A549 treated with Hydrocortisone at 1 μM for 4 hours (cell line): Measurements from ENCODE around the gene CIAO3. TPM values are rescaled to one million over a fixed set of nuclear protein-coding genes. Genes with fewer than 3 reads are reported as not detected.

Experiments
- total RNA-seq: library from RNA; stranded (reverse); fragments of 200-300 nt; extraction: Qiagen RNA extraction; gene quantifications from 5 replicates; pipeline ENCODE4 v1.2.3, GENCODE V29; 2022

CIAO3 gene
- total RNA-seq, result 25.8 to 31.1 TPM (median 27.7 TPM) in 5 replicates

DNA sequence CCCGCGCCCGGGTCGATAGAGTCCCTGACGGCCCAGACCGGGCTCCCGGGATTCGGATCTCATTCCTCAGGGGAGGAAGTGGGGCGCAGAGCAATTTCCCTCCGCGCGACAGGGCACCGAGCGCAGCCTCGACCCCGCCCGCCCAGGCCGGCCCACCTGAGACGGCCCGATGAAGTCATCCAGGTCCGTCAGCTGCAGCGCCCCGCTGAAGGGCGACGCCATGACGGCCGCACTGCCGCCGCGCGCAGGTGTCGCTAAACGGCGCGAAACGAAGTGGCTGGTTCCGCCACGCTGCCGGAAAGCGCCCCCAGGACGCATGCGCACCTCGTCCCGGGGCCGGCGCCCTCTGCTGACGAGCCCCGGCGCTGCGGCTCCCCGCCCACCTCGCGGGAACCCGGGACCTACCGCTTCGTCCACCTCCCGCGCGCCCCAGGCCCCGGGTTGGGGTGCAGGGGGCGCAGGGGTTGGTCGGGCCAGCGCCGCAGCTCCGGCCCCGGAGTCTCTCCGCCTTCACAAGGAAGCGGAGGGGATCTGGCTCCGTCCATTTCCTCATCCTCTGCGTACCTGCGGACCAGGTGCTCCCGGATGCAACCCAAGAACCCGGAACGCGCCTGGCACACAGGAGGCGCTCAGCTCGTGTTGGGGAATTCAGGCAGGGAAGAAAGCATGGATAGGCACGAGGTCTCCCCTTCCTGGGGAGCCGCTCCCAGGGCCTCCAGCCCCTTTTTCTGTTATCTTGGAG, at the start of gene CIAO3:
TSS of gene CIAO3 (minus strand) at position 234 of the 742 bp plus-strand sequence. CDS start at position 222, 12 bp downstream.

DNA sequence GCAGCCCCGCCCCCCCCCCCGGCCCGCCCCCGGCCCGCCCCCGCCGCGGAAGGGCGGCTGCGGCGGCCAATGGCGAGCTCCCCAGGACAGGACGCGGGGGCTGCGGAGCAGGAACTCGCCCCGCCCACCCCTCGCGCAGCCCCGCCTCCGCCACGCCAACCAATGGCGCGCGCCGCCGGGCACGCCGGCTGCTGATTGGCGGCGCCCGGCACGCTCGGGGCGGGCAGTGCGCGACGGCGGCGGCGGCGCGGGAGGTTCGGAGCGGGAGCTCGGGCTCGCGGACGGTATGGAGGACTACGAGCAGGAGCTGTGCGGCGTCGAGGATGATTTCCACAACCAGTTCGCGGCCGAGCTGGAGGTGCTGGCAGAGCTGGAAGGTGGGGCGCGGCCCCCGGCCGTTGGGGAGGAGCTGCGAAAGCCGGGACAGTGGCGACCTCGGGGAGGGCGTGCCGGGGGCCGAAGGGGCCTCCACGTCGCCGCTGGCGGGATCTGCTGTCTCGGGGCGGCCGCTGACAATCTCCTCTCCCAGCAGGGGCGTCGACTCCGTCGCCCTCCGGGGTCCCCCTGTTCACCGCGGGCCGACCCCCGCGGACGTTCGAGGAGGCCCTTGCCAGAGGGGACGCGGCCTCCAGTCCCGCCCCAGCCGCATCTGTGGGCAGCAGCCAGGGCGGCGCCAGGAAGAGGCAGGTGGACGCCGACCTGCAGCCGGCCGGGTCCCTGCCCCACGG, 47.8 kb upstream of the CIAO3 start, which contains the start of gene CHTF18:
TSS of gene CHTF18 (plus strand) at position 222 of the 728 bp plus-strand sequence. CDS start at position 287, 65 bp downstream.

DNA sequence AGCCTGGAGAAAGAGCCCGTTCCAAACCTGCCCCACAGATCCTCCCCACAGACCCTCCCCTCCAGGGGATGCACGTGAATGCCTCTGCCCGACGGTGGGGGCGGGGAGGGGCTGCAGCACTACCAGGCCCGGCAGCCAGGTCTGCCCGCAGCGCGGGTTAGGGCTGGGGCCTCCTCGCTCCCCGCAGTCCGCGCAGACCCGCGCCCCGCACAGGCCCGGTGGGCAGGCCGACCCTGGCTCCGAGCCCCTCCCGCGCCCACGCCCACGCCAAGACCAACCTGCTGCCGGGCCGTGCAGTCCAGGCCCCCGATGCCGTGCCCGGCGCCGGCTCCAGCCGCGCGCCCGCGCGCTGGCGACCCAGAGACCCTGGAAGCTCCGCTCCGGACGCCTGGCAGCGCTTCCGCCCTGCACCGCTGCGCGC, 47.2 kb upstream of the CIAO3 start, which contains the start of gene RPUSD1:
TSS of gene RPUSD1 (minus strand) at position 404 of the 421 bp plus-strand sequence. CDS start 644 bp downstream, outside the sequence.

DNA sequence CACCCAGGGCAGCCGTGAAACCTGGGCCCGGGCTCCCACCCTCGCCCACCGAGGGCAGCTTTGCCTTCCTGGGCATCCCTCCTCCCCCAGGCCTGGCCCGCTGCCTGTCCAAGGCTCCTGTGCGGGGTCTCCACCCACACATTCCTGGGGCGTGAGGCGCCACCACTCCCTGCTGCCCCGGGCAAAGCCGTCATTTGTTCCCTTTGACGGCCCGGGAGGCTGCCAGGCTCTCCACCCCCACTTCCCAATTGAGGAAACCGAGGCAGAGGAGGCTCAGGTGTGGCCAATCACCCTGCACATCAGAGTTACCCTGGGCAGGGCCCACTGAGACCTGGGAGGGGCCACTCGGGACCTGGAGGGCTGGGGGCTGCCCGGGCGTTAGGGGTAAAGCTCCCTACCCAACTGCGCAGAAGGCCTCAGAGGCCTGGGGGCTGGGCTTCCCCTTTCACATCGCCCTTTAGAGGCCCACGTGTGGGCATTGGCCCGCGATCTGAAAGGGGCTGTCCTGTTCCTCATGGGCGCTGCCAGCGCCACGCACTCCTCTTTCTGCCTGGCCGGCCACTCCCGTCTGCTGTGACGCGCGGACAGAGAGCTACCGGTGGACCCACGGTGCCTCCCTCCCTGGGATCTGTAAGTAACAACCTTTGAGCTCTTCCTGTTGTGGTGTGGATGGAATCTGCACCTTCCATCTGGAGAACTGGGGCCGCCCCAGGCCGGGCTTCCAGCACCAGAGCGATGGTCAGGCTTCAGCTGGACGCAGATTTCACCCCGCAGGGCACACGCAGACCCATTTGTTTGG, 19.9 kb upstream of the CIAO3 start, which contains the start of gene MSLN:
TSS of gene MSLN (plus strand) at position 190 of the 799 bp plus-strand sequence. CDS start 1,947 bp downstream, outside the sequence.

DNA sequence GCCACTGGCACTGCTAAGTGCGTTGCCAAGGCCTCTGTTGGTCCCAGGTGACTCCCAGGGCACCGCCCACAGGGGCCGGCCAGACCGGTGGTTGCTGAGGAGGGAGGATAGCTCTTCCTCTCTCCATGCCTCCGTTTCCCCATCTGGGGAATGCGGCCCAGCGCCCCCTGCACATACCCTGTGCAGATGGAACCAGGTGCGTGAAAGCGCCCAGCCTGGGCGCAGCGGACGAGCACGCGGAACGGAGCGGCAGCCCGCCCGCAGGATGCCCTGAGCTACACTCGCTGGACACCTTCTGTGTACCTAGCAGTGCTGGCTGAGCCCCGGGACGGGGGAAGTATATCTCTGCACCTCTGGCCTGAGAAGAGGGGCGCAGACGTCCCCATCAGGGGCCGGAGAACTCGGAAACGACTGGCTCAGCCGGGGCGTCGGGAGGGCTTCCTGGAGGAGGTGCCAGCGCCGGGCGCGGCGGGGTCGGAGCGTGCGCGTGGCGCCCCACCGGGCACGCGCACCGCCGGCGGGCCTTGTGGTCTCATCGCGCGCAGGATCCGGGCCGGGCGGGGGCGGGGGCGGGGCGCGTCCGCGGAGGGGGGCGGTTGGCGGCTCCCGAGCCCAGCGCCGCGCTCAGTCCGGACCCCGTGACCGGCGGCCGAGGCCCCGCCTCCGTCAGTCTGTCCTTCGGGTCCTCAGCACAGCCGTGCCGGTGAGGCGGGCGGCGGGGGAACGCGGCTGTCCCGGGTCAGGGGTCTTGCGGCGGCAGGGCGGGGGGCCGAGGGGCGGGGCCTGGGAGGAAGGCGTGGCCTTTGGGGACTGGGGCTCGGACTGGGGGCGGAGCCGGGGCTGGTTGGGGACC, 14.1 kb downstream of the CIAO3 start, which contains the start of the genes CCDC78 and HAGHL:
TSS of gene CCDC78 (minus strand) at position 6 of the 853 bp plus-strand sequence. CDS start 76 bp downstream, outside the sequence.
TSS of gene HAGHL (plus strand) at position 669 of the 853 bp plus-strand sequence. CDS start 404 bp downstream, outside the sequence.

DNA sequence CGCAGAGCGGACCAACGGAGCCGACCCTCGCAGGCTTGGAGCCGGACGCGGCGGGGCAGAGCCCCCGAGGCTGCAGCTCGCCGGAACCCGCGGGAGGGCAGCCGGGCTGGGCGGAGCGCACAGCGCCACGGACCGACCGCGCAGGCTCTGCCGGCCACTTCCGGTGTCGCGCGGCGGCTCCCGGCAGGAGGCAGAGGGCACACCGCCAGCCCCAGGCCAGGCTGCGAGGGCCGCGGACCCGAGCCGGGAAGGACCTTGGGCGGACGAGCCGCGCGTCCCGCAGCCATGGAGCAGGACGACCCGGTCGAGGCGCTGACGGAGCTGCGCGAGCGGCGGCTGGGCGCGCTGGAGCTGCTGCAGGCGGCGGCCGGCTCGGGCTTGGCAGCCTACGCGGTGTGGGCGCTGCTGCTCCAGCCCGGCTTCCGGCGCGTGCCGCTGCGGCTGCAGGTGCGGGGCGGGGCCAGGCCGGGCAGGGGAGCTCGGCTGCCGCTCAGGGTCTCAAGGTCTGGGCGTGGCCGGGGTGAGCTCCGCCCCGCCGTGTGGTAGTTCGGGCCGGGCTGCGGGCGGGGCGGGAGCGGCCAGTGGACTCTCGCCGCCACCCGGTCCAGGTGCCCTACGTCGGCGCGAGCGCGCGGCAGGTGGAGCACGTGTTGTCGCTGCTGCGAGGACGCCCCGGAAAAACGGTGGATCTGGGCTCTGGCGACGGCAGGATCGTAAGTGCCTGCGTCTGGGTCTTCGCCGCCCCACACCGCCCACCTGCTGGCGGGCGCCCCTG, 19.6 kb downstream of the CIAO3 start, which contains the start of gene ANTKMT:
TSS of gene ANTKMT (plus strand) at position 157 of the 775 bp plus-strand sequence. CDS start at position 286, 129 bp downstream.

DNA sequence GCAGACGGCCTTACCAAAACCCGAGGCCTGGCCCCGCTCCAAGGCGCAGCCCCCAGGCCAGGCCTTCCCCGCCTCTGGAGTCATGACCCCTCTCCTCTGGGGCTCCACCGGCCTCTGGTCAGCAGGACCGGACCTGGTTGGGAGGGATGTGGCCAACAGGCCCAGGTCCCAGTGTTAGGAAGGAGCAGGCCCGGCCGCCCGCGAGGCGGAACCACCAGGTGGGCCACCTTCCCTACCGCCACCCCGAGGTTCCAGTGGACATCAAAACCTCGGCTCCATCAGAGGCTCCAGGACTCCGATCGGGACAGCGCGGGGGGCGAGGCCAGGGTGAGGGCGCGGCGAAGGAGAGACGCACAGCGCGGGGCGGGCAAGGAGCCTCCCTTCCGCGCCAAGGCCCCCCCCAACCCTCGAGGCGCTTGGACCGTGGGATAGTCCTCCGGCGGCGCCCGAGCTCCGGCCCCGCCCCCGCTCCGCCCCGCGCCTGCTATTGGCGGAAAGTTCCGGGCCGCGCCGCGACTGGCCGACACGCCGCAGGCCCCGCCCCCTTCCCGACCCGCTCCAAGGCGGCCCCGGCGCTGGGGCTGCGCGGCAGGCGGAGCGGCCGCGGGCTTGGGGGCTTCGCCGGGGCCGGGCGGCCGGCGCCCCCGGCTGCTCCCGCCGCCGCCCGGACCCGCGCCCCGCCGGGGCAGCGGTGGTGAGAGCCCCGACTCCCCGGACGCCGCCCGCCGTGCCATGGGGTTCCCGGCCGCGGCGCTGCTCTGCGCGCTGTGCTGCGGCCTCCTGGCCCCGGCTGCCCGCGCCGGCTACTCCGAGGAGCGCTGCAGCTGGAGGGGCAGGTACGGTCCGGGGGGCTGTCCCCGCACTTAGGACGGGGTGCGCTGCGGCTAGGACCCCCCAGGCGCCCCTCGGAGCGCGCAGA, 26.0 kb downstream of the CIAO3 start, which contains the start of gene METRN:
TSS of gene METRN (plus strand) at position 561 of the 919 bp plus-strand sequence. CDS start at position 733, 172 bp downstream.

DNA sequence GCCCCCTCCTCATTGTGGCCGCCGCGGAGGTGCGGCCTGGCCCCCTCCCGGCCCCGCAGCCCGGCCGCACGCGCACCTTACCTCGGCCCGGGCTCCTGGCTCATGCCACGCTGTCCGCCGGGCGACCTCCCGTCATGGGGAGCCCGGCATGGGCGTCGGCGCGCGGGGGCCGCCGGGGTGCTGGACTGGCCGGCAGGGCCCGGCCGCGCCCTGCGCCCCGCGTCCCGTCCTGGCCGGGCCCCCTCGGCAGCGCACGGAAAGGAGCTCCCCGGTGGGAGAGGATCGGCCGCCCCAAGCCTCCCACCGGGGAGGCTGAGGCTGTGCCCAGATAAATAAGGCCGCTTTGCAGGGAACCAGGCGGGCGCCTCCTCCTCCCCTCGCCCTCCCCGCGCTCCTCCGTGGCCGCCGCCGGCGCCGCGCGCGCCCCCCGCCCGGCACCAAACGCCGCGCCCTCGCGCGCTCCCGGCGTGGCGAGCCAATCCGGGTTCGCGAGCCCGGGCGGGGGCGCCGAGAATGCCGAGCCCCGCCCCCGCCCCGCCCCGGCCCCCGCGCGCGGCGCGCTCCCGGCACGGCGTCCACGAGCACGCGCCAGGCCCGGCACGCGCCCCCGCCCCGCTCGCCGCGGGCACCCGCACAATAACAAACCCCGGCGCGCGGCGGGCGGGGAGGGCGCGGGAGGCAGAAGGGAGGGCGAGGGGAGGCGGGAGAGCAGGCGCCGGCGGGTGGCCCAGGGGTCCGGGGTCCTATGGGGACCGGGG, 35.2 kb downstream of the CIAO3 start, which contains the start of gene FBXL16:
TSS of gene FBXL16 (minus strand) at position 371 of the 758 bp plus-strand sequence. CDS start 8,396 bp downstream, outside the sequence.

DNA sequence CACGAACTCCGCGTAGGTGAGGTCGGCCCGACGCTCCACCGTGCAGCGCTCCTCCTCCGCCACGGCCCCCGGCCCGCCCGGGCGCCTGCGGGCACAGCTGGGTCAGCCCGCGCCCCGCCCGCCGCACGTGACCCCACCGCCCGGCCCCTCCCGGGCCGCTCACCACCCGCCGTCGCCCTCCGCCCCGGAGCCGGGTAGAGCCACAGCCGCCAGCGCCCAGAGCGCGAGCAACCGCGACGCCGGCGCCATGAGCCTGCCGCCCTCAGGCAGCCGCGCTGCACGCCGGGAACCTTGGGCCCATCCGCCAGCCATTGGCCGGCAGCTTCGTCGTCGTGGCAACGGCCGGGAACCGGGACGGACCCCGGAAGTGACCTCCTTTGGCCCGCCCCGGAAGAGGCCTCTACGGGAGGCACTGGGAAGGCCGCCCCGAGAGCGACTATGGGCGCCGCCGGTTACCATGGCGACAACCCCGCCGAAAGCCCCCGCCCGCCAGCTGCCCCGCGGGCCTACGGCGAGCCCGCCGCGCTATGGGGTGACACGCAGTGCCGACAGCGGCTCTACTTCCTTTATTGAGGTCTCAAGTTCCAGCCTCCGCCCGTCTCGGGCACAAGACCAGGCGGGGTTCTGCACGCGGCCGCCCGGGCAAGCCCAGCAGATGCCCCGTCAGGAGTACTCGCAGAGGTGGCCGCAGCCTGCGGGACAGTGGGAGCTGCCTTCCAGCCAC, 56.6 kb downstream of the CIAO3 start, which contains the start of gene JMJD8:
TSS of gene JMJD8 (minus strand) at position 264 of the 724 bp plus-strand sequence. CDS start at position 249, 15 bp downstream.

DNA sequence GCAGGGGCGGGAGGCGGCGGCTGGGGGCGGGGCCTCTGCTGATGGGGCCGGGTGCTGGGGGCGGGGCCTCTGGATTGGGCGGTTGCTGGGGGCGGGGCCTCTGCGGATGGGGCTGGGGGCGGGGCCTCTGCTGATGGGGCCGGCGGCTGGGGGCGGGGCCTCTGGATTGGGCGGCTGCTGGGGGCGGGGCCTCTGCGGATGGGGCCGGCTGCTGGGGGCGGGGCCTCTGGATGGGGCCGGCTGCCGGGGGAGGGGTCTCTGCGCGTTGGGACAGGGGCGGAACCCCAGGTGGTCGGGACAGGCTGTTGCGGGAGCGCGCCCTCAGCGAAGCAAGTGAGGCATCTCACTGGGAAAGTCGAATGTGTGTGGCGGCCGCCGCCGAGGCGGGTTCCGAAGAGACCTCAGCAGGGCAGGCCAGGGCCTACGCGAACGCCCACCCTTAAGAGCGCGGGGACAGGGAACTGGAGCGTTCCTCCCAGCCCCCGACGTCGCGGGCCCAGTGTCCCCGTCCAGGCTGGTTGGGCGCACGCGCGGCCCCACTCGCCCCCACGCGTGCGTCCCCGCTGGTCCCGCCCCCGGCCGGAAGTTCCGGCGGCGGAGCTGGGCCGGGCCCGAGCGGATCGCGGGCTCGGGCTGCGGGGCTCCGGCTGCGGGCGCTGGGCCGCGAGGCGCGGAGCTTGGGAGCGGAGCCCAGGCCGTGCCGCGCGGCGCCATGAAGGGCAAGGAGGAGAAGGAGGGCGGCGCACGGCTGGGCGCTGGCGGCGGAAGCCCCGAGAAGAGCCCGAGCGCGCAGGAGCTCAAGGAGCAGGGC, 60.8 kb downstream of the CIAO3 start, which contains the start of gene STUB1:
TSS of gene STUB1 (plus strand) at position 597 of the 811 bp plus-strand sequence. CDS start at position 713, 116 bp downstream.

Other genes starting within 250 kb of the CIAO3 start
- gene CAPN15, start 213.3 kb downstream of the CIAO3 start, total RNA-seq, result 50.9 to 69.7 TPM (median 68.7 TPM) in 5 replicates
- gene PRR35, start 180.6 kb downstream of the CIAO3 start, total RNA-seq, result 0.14 to 0.22 TPM (median 0.16 TPM) in 5 replicates
- 0.17 to 0.32 TPM (median 0.23 TPM) in 5 replicates for gene NHLRC4, start 174.0 kb downstream of the CIAO3 start, total RNA-seq
- 30.4 to 41.6 TPM (median 38.8 TPM) in 5 replicates for gene PIGQ, start 171.0 kb downstream of the CIAO3 start, total RNA-seq
- 14.8 to 19.3 TPM (median 17.6 TPM) in 5 replicates for gene RAB40C, start 150.9 kb downstream of the CIAO3 start, total RNA-seq
- gene WFIKKN1, start 110.0 kb downstream of the CIAO3 start, total RNA-seq, result 0.10 to 0.23 TPM (median 0.18 TPM) in 5 replicates
- 63.7 to 140 TPM (median 135 TPM) in 5 replicates for gene METTL26, start 104.7 kb downstream of the CIAO3 start, total RNA-seq
- gene MCRIP2, start 99.2 kb downstream of the CIAO3 start, total RNA-seq, result 18.5 to 43.3 TPM (median 40.9 TPM) in 5 replicates
- gene WDR90, start 91.6 kb downstream of the CIAO3 start, total RNA-seq, result 18.5 to 27.3 TPM (median 24.3 TPM) in 5 replicates
- 70.8 to 97.1 TPM (median 87.4 TPM) in 5 replicates for gene RHOT2, start 72.9 kb downstream of the CIAO3 start, total RNA-seq
- gene RHBDL1, start 65.3 kb downstream of the CIAO3 start, total RNA-seq, result 0.63 to 1.6 TPM (median 1.1 TPM) in 5 replicates
- gene STUB1, start 60.6 kb downstream of the CIAO3 start, total RNA-seq, result 79.2 to 127 TPM (median 122 TPM) in 5 replicates
- 73.2 to 80.1 TPM (median 77.6 TPM) in 5 replicates for gene JMJD8, start 56.7 kb downstream of the CIAO3 start, total RNA-seq
- 5.3 to 6.9 TPM (median 6.1 TPM) in 5 replicates for gene WDR24, start 50.6 kb downstream of the CIAO3 start, total RNA-seq
- 11.9 to 16.3 TPM (median 12.7 TPM) in 5 replicates for gene FBXL16, start 35.2 kb downstream of the CIAO3 start, total RNA-seq
- gene METRN, start 25.9 kb downstream of the CIAO3 start, total RNA-seq, result 58.6 to 221 TPM (median 196 TPM) in 5 replicates
- 23.4 to 64.7 TPM (median 56.5 TPM) in 5 replicates for gene ANTKMT, start 19.9 kb downstream of the CIAO3 start, total RNA-seq
- gene CCDC78, start 14.6 kb downstream of the CIAO3 start, total RNA-seq, result 5.0 to 6.3 TPM (median 5.8 TPM) in 5 replicates
- 16.0 to 19.2 TPM (median 18.8 TPM) in 5 replicates for gene HAGHL, start 13.9 kb downstream of the CIAO3 start, total RNA-seq
- gene MSLN, start 19.7 kb upstream of the CIAO3 start, total RNA-seq, result 2.5 to 4.0 TPM (median 3.1 TPM) in 5 replicates
- 36.3 to 54.3 TPM (median 50.8 TPM) in 5 replicates for gene RPUSD1, start 47.4 kb upstream of the CIAO3 start, total RNA-seq
- 16.6 to 25.7 TPM (median 24.4 TPM) in 5 replicates for gene CHTF18, start 47.6 kb upstream of the CIAO3 start, total RNA-seq
- gene GNG13, start 59.7 kb upstream of the CIAO3 start, total RNA-seq, result 0.14 TPM in 1 of 5 replicates, not detected in the others
- gene LMF1, start 230.0 kb upstream of the CIAO3 start, total RNA-seq, result 8.4 to 14.3 TPM (median 9.5 TPM) in 5 replicates
- gene SOX8, start 240.8 kb upstream of the CIAO3 start, total RNA-seq, result 2.1 to 3.0 TPM (median 2.7 TPM) in 5 replicates